ENCODE measurements around the gene VWA3B.
"Not testable (repeated sequence)": the region's sequence is repeated elsewhere in the genome, so short reads cannot be mapped to it uniquely, and the experiment has no call there.

Gene VWA3B

GRCh38 chr2:98263362-98263761 is 176.4 kb downstream of the VWA3B start:
- no peak for DNase-seq

DNA sequence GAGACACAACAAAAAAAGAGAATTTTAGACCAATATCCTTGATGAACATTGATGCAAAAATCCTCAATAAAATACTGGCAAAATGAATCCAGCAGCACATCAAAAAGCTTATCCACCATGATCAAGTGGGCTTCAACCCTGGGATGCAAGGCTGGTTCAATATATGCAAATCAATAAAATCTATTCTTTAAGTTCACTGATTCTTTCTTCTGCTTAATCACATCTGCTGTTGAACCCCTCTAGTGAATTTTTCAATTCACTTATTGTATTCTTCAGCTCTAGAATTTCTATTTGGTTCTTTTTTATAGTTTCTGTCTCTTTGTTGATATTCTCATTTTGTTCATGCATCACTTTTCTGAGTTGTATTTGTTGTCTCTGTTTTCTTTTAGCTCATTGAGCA is 181.3 kb downstream of the VWA3B start:
- not testable (repeated sequence) for DNase-seq

- DNase-seq, result peak; percentile 48
Observed at GRCh38 chr2:98269274-98269673, 182.3 kb downstream of the VWA3B start.

GRCh38 chr2:98269830-98270229 is 182.9 kb downstream of the VWA3B start:
- DNase-seq, result no peak

DNA sequence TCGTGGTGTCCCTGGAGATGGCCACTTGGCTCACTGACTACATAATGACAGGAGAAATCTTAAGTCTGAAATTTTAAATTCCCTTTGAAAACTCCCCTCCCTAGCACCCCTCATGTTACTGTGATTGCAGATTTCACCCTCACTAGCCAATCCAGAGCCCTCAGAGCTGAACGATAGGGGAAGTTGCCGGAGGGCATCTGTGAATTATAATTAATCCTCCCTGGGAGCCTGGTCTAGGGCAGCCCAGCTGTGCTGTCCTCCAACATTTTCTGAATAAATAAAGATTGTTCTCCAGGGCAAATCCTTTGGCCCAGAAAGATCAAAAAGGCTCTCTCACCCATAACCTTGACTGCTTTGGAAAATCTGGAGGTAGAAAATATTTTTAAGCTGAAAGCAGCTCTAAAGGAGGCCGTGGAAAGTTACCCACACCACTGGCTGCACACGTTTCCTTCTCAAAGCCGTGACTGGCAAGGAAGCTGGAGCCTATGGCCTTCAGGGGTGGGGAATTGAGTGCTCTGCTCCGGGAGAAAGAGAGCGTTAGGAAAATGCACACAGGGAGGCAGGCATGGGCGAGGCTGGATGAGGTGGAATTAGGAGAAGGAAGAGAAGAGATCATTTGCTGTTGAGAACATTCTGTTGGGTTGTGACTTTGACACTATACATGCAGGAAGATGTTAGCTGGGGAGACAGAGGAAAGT is 190.3 kb downstream of the VWA3B start:
- DNase-seq, result no peak

DNA sequence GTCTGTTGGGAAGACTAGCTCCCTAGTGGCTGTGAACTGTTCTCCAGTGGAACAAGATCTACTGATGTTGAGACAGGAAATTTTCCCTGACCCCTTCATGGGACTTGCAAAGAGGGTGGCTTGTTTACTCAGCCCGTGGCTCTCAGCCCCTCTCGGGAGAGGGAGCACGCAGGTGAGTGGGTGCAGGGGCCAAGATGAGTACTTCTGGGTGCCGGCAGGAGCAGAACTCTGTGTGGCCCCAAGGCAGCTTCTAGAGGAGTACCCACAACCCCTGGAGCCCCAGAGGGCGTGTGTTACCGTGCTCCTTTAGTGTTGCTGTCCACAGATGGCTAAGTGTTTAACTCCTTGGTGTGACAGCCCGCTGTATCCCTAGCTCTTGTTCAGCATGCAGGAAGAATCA is 191.1 kb downstream of the VWA3B start:
- no peak for DNase-seq

DNA sequence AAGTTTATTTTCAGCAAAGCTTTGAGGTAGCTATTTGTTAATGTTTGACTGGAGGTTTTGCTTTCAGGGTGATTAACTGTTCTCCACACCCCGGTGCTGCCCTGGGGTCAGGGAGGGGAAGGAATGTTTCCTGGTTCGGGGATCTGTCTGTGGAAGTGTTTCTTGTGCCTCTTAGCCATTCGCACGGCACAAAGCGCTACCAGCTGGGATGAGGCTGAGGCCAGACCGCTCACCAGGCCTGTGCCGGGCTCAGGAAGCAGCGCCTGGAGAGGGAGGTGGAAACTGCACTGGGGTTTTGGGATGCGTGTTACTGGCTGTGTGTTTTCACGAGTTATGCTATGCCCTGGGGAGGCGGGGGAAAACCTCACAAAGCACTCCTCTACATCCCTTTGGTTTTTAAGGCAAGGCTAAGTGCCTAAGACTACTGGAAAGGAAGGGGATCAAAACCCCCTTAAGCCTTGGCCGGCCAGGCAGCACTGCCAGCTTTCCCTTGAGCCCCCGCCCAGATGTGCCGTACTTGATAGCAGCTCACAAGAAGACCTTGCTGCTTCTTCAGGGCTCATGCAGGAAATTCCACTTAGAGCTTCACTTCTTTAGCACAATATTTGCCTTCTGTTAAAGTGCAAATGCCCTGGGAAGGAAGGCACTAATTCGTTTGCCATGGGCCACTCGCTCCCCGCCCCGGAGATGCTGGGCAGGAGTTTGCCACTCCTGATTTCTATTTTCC is 193.6 kb downstream of the VWA3B start:
- no peak for DNase-seq

DNA sequence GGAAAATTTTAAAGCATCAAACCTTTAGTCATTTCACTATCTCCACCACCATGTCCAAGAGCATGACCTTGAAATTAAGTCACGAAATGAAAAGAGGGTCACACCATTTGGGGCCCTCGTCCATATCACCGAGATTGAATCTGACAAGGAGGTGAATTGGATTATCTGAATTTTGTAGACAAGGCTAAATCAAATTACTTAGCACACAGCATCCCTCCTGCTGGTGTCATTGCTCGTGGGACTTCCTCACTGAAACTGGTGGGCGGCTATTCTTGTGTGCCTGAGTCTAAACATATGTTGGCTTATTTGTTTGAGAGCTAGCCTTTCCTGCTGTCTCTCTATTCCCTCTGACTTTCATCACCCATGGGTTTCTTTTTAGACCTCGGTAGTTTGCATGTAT is 194.6 kb downstream of the VWA3B start:
- no peak for DNase-seq

DNA sequence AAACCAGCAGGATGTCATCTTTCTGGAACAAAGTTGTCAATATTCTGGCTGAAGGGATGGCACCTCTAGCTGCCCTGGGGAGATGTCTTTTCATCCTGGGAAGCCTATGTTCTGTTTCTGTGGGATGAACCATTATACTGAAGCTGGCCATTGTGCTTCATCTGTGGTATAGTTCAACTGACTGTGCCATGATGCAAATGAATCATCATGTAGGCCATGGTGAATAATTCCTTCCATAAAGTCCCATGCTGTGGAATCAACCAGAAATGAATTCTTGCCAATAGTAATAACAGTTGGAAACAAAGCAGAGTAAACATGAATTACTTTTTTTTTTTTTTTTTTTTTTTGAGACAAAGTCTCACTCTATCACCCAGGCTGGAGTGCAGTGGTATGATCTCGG is 195.1 kb downstream of the VWA3B start:
- DNase-seq, result no peak

GRCh38 chr2:98293030-98293429 is 206.1 kb downstream of the VWA3B start:
- DNase-seq, result no peak

DNA sequence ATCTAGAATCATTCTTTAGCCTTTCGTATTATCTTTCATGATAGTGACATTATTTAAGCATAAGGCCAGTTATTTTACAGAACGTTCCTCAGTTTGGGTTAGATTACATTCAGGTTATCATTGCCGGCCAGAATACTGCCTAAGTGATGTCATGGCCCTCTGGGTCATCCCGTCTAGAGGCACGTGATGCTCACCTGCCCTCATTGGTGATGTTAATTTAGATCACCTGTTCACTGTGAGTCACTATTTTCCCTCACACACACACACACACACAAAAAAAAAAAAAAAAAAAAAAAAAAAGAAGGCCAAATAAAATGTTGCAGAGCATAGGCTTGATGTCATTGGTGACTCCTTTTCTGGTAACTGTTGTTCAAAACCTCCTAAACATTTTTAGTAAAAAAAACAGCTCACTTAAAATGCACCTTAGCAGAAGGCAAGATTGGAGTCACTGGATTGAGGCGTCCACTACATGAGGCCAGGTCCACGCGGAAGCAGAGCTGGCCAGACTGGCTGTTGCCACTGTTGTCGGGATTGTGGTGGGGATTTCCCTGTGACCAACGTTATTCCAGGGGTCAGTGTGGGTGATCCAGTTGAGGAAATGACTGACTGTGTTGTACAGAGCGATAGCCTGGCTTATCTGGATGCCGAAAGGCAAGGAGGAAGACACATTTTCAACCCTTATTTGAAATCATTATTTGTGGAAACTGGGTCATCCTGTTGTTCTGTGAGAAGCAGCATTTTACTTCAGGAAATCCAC is 207.1 kb downstream of the VWA3B start:
- DNase-seq, result no peak

DNA sequence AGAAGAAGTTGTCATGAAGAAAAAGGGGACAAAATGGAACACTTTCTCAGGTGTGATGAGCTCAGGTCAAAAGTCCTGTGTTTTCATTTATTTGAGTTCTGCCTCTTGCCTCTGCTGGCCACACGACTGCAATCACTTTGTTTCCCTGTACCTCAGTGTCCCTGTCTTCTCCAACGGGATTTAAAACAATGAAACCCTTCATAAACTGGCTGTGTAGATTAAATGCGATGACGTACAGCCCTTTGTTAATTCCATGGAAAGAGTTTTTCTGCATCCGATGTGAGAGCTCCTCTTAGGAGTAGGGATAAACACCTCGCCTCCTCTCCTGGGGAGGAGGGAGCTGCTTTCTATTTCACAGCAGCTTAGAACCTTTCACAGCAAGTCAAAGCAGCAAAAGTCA is 207.7 kb downstream of the VWA3B start:
- DNase-seq, result no peak

GRCh38 chr2:98295275-98295674 is 208.3 kb downstream of the VWA3B start:
- no peak for DNase-seq

- DNase-seq, result no peak
Observed at GRCh38 chr2:98295721-98296414, 208.9 kb downstream of the VWA3B start.

DNA sequence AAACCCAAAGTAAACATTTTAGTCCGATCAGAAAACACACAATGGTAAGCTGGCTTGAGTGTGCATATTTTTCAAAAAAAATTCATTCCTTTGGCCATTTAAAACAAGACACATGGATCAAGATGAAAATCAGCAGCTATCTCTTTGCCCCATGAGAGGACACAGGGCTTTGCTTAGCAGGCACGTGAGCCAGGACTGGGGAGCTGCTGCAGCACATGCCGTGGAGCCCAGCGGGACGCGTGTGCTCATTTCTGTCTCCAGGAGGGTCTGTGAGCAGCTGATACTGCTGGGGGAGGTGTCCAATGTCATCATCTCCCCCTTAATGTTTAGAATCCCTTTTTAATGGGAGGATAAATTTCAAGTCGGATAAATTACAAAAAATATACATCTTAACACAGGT is 209.5 kb downstream of the VWA3B start:
- DNase-seq, result no peak

DNA sequence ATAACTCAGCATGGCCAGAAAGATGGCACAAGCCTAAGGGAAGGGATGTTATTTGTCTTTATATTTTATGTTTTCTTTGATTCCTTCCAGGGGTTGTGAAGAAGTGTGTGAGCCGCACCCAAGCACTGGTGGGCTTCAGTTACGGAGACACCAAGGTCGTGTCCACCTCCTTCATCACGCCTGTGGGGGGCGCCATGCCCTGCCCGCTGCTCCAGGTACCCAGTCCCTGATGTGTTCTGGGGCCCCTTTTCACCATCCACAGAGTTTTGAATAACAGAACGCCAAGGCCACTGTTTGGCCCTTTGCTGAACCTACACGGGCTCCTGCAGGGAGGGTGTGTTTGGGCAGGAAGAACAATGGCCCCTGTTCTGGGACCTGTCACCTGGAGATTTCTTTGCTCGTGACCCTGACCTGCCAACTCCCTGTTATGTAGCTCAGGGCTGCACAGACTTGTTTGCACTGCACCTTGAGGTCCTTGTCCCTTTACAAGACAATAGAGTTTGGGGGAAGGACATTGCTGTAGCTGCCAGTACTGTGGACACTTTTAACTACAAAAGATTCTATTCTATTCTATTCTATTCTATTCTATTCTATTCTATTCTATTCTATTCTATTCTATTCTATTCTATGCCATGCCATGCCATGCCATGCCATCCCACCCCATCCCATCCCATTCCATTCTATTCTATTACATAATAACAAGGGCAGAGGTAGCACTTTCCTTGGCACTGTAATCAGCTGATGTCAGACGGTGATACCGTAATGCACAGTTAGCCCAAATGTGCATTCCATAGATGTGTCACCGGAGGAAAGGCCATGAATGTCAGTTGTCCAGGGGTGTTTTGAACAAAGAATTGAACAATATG is 211.1 kb downstream of the VWA3B start:
- DNase-seq, result no peak

GRCh38 chr2:98298683-98299164 is 211.8 kb downstream of the VWA3B start:
- no peak for DNase-seq

DNA sequence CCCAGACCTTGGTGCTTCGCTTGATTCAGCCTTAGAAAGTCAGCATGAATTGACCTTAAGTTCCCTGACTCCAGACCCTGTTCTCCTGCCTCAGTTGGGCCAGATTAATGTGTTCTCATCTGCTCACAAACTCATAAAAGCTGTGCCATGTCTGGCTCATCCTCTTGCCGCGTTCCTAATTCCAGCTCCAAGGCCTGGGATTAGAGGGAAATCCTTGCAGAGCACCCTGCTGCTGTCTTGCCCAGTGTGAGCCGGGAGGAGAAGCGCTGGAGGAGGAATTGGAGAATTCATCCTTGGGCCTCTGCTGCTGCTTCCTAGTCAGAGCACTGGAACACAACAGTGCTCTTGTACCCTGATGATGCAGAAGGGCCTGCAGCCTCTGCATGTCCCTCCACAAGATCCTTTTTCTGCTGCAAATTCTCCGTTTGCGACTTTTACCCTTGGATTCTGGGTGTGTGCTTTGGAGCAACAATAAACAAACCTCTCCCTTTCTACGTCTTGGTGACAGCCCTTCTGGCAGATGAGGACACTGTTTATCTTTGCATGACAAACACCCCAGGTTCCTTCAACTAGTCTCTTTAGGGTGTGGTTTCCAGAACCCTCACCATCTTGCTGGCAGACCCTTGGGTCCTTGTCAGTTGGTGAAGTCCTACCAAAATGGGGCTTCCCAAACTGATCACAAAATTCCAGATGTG is 212.4 kb downstream of the VWA3B start:
- DNase-seq, result no peak

DNA sequence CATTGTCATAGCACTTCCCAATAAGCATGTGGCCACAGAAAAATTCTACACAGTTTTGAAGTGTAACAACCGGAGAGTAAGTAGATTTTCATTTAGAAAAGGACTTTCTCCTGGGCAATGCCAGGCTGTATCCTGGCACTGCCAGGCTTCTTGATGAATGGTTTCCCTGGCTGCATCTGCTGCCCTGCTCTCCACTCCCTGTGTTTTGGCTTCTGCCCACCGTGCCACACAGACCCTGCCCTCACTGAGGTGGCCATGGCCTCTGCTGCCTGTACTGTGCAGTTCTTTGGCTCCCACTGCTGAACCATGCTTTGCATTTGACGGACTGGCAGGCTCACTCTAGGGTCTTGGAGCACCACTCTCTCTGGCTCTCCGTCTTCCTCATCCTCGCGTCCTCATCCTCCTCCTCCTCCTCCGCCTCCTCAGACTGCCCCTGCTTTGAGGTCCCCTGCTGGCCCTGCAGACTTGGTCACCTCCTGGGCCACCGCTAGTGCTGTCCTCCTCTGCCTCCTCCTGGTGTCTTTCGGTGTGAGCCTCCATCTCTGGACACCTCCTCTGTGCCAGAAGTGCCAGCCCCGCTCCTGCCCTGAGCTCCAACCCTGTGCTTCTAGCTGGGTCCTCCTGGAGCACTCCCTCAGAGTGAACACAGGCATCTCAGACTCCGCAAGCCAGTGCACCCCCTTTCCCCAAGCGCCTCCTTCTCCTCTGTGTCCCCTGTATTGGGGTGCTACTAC is 213.3 kb downstream of the VWA3B start:
- no peak for DNase-seq

- no peak for DNase-seq
Observed at GRCh38 chr2:98301469-98301868, 214.5 kb downstream of the VWA3B start.

Data from RPMI8226 (cell line).